ENCODE measurements around the gene CLEC4D.

CLEC4D gene

GRCh38 chr12:8507596-8507995 is 5.7 kb upstream of the CLEC4D start:
- no peak overlapping the region for H3K4me3 ChIP-seq (replicated peaks in 1 of 2; ENCODE audit: low read depth in 2 of 2, low read length in 2 of 2)
- TF ChIP-seq CTCF (IDR thresholded peaks at IDR 0.05; ENCODE audit: low read depth, low read length): no peak
- no peak for DNase-seq (ENCODE audit: low read depth in 2 of 2)

GRCh38 chr12:8508223-8508622 is 5.1 kb upstream of the CLEC4D start:
- H3K4me3 ChIP-seq (replicated peaks in 1 of 2; ENCODE audit: low read depth in 2 of 2, low read length in 2 of 2): no peak overlapping the region
- no peak for TF ChIP-seq CTCF (IDR thresholded peaks at IDR 0.05; ENCODE audit: low read depth, low read length)
- DNase-seq (ENCODE audit: low read depth in 2 of 2): no peak

- TF ChIP-seq CTCF (IDR thresholded peaks at IDR 0.05; ENCODE audit: low read depth, low read length): no peak
- no peak for DNase-seq (ENCODE audit: low read depth in 2 of 2)
- no peak overlapping the region for H3K4me3 ChIP-seq (replicated peaks in 1 of 2; ENCODE audit: low read depth in 2 of 2, low read length in 2 of 2)
Observed at GRCh38 chr12:8508910-8509841, 4.1 kb upstream of the CLEC4D start.

- no peak for TF ChIP-seq CTCF (IDR thresholded peaks at IDR 0.05; ENCODE audit: low read depth, low read length)
- DNase-seq (ENCODE audit: low read depth in 2 of 2): no peak
- H3K4me3 ChIP-seq (replicated peaks in 1 of 2; ENCODE audit: low read depth in 2 of 2, low read length in 2 of 2): no peak overlapping the region
Observed at GRCh38 chr12:8517971-8518370, 4.7 kb downstream of the CLEC4D start.

- TF ChIP-seq CTCF (IDR thresholded peaks at IDR 0.05; ENCODE audit: low read depth, low read length): no peak
- no peak overlapping the region for H3K4me3 ChIP-seq (replicated peaks in 1 of 2; ENCODE audit: low read depth in 2 of 2, low read length in 2 of 2)
- DNase-seq (ENCODE audit: low read depth in 2 of 2): no peak
Observed at GRCh38 chr12:8519171-8519570, 5.9 kb downstream of the CLEC4D start.

- H3K4me3 ChIP-seq (replicated peaks in 1 of 2; ENCODE audit: low read depth in 2 of 2, low read length in 2 of 2): no peak overlapping the region
- DNase-seq (ENCODE audit: low read depth in 2 of 2): no peak
- TF ChIP-seq CTCF (IDR thresholded peaks at IDR 0.05; ENCODE audit: low read depth, low read length): no peak
Observed at GRCh38 chr12:8527250-8528130, 14.2 kb downstream of the CLEC4D start.

Data from cardiac fibroblast (primary cell).